Measurements from ENCODE around the gene RBCK1. TPM values are rescaled to one million over a fixed set of nuclear protein-coding genes. Genes with fewer than 3 reads are reported as not detected.

The RBCK1 gene
- total and polyA plus RNA-seq, 8 donors: 34.9 to 148 (median 44.7) TPM

DNA sequence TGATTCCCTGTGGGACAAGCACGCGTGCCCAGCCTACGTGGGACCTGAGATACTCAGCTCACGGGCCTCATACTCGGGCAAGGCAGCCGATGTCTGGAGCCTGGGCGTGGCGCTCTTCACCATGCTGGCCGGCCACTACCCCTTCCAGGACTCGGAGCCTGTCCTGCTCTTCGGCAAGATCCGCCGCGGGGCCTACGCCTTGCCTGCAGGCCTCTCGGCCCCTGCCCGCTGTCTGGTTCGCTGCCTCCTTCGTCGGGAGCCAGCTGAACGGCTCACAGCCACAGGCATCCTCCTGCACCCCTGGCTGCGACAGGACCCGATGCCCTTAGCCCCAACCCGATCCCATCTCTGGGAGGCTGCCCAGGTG, 11.9 kb upstream of the RBCK1 start:
- DNase-seq: peak in 1 of 6 donors; percentile 70
- ATAC-seq: no peak
- 92 to 94% methylated on average over 24 of the region's 24 CpGs for WGBS, 2 donors
- H3K27ac ChIP-seq: no peak overlapping the region
- no peaks in the 10 kb centered on the region for H3K9me3 ChIP-seq
- no peaks in the 10 kb centered on the region for H3K27me3 ChIP-seq
- intact Hi-C loops (cut with DNase I): no loop called here
- TF ChIP-seq, protein P1, sequence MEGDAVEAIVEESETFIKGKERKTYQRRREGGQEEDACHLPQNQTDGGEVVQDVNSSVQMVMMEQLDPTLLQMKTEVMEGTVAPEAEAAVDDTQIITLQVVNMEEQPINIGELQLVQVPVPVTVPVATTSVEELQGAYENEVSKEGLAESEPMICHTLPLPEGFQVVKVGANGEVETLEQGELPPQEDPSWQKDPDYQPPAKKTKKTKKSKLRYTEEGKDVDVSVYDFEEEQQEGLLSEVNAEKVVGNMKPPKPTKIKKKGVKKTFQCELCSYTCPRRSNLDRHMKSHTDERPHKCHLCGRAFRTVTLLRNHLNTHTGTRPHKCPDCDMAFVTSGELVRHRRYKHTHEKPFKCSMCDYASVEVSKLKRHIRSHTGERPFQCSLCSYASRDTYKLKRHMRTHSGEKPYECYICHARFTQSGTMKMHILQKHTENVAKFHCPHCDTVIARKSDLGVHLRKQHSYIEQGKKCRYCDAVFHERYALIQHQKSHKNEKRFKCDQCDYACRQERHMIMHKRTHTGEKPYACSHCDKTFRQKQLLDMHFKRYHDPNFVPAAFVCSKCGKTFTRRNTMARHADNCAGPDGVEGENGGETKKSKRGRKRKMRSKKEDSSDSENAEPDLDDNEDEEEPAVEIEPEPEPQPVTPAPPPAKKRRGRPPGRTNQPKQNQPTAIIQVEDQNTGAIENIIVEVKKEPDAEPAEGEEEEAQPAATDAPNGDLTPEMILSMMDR (IDR thresholded peaks at IDR 0.05): no peak
- no peaks in the 10 kb centered on the region for H3K4me1 ChIP-seq
- peaks cover 0 to 25% (median 24%) of the 10 kb centered on the region in 3 donors for H3K36me3 ChIP-seq
- H3K4me3 ChIP-seq: no peak overlapping the region
- no peak for FAIRE-seq

DNA sequence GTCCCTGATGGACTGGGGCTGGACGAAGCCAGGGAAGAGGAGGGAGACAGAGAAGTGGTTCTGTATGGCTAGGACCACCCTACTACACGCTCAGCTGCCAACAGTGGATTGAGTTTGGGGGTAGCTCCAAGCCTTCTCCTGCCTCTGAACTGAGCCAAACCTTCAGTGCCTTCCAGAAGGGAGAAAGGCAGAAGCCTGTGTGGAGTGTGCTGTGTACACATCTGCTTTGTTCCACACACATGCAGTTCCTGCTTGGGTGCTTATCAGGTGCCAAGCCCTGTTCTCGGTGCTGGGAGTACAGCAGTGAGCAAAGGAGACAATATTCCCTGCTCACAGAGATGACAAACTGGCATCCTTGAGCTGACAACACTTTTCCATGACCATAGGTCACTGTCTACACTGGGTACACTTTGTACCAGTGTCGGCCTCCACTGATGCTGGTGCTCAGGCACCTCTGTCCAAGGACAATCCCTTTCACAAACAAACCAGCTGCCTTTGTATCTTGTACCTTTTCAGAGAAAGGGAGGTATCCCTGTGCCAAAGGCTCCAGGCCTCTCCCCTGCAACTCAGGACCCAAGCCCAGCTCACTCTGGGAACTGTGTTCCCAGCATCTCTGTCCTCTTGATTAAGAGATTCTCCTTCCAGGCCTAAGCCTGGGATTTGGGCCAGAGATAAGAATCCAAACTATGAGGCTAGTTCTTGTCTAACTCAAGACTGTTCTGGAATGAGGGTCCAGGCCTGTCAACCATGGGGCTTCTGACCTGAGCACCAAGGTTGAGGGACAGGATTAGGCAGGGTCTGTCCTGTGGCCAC, 11.3 kb upstream of the RBCK1 start:
- H3K36me3 ChIP-seq: peaks cover 0 to 25% (median 18%) of the 10 kb centered on the region in 3 donors
- H3K4me1 ChIP-seq: no peaks in the 10 kb centered on the region
- DNase-seq (no peak), ATAC-seq (peak; percentile 33 to 75 (median 70)), FAIRE-seq (no peak)
- WGBS, 2 donors: 68 to 69% methylated on average over 4 of the region's 4 CpGs
- TF ChIP-seq, protein P1 (IDR thresholded peaks at IDR 0.05): no peak
- intact Hi-C loops (cut with DNase I): no loop called here
- no peaks in the 10 kb centered on the region for H3K27me3 ChIP-seq
- no peak overlapping the region for H3K4me3 ChIP-seq
- H3K9me3 ChIP-seq: no peaks in the 10 kb centered on the region
- H3K27ac ChIP-seq: no peak overlapping the region

DNA sequence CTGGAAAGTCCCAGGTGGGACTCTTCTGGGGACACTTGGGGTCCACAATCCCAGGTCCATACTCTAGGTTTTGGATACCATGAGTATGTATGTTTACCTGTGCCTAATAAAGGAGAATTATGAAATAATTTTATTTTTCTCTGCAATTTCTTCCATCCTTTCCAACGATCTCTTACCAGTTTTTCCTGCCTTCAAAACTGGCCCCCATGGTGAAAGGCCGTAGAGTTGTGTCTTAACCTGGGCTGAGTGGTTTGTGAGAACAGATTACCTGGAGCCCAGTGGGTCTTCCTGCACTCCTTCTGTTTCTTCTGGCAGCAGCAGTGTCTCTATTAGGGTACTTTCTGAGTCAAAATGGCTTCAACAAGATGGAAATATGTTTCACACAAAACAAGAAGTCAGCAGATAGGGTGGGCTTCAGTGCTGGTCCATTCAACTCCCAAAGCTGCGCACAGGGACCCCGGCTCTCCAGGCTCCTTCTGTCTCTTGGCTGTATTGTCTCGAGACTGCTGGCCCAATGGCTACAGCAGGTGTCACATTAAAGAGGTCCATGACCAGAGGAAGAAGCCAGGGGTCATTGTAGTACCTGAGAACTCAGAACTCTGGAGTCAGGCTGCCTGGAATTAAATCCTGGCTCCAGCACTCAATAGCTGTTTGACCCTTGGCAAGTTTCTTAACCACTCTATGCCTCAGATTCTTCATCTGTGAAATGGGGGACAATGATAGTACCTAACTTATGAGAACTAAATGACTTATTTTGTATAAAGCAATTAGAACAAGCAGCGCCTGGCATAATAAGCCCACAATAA, 10.5 kb upstream of the RBCK1 start:
- Histone ChIP-seq H3K4me1 (no peaks in the 10 kb centered on the region), H3K27me3 (no peaks in the 10 kb centered on the region), H3K36me3 (peaks cover 0 to 19% (median 17%) of the 10 kb centered on the region in 3 donors), H3K4me3 (no peak overlapping the region), H3K9me3 (no peaks in the 10 kb centered on the region), H3K27ac (no peak overlapping the region)
- ATAC-seq (no peak), FAIRE-seq (no peak), DNase-seq (no peak)
- intact Hi-C loops (cut with DNase I): no loop called here
- TF ChIP-seq, protein P1 (IDR thresholded peaks at IDR 0.05): no peak
- WGBS, 2 donors: 88 to 90% methylated on average over 6 of the region's 6 CpGs

DNA sequence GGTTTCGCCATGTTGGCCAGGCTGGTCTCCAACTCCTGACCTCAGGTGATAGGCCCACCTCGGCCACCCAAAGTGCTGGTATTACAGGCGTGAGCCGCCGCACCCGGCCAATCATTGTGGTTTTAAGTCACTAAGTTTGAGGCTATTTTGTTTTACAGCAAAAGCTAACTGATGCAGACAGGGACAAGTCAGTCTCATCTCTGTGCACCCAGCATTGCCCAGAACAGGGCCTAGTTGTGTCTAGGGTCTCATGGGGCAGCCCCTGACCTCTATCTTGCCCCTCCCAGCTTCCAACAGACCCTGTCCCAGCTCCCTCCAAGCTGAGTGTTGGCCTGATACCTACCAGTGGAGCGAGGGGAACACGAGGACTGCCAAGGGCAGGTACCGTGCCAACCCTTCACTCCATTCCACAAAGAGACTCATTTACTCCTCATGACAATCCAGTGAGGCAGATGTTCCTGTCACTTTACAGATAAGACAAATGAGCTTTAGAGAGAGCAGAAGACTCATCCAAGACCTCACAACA, 8.9 kb upstream of the RBCK1 start:
- Histone ChIP-seq H3K36me3 (peaks cover 0 to 14% (median 12%) of the 10 kb centered on the region in 3 donors), H3K4me1 (no peaks in the 10 kb centered on the region), H3K9me3 (no peaks in the 10 kb centered on the region), H3K27ac (no peak overlapping the region), H3K4me3 (no peak overlapping the region), H3K27me3 (no peaks in the 10 kb centered on the region)
- intact Hi-C loops (cut with DNase I): no loop called here
- ATAC-seq: no peak
- TF ChIP-seq, protein P1 (IDR thresholded peaks at IDR 0.05): no peak
- FAIRE-seq: no peak
- 92 to 96% methylated on average over 9 of the region's 9 CpGs for WGBS, 2 donors
- DNase-seq: no peak
